Right lung (tissue), 5 donors: ENCODE results near the gene MPZ. TPM values are rescaled to one million over a fixed set of nuclear protein-coding genes. Genes with fewer than 3 reads are reported as not detected.

Experiments
- DNase-seq, 2 donors: peaks; one replicate each; pipeline ENCODE4 v3.0.0-alpha.2; 2013
- polyA plus RNA-seq, 5 donors: library from polyadenylated mRNA; unstranded; fragments of 120-200 nt; gene quantifications; one replicate each; pipeline versions ENCODE4 v1.2.1 to v1.2.3, GENCODE V29; 2013; ENCODE audit warnings: inconsistent platforms in 1 of 5, low replicate concordance in 1 of 5; ENCODE audit not compliant: insufficient read length in 5 of 5, insufficient read depth in 1 of 5

Gene MPZ
- polyA plus RNA-seq, 5 donors = 2.6 to 4.7 (median 3.2) TPM

DNA sequence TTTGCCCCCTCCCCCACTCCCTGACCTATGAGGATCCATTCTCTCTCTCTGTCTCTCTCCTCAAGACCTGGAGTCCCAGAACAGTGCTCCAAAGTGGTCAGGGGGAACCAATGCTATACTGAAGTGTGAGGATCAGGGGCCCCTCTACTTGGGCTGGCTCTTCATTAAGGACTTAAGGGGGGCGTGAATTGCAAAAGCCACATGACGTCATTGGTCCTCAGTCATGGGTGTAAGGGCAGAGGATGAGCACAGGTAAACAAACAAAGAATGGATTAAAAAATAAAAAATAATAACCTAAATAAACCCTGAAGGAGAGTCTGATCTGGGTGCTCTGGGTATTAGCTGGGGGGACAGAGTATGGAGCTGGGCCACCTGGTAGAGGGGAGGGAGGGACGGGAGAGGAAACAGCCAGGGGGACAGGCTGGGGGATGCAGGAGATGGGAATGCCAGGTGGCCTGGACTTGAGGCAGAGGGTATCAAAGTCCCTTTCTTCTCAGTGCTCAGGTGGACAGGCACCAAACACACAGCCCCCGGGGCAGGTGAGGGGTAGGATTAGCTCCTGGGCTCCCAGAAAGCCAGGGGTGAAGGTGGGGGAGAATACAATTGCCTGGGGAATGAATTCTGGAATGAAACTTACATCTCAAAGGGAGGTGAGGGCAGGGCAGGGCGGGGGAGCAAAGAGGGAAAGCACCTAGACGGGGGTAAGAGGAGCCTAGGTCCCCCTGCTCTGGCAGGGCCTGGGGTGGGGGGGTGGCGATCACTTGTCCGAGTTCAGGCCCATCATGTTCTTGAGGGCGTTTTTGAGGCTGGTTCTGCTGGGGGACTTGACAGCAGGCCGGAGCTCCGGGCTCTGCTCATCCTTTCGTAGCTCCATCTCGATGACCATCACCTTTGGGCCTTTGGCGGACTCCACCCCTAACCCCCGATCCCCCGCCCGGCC lies 4.6 kb downstream of the MPZ start:
- no peak for DNase-seq

DNA sequence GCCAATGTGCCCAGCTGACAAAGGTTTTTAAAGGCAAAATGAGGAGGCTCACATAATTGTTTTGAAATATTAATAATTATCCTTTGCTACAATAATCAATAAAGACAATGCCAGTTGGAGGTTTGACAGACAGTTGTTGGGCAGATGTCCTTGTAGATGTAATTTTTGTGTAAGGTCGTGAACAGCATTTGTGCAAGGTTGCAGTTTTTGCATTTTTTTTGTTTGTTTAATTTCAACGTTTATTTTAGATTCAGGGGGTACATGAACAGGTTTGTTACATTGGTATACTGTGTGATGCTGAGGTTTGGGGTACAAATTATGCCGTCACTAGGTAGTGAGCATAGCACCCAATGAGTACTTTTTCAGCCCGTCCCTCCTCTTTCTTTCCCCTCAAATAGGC lies 9.3 kb downstream of the MPZ start:
- no peak for DNase-seq

DNA sequence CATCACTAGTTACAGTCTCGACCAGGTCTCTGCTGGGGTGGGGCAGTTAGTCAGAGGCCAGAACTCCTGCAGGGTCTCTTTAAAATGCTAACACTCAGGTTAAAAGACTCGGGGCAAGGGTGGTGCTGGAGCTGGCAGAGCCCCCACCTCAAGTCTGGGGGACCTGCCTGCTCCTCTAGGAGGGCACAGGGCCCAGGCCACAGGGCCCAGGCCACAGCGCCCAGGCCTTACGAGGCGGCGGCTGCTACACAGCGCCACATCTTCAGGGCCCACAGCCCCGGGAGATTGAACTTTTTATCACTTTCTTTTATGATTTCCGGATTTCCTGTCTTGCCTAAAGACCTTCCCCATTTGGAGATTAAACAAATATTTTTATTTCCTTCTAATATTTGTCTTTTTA lies 10.4 kb downstream of the MPZ start:
- no peak for DNase-seq

DNA sequence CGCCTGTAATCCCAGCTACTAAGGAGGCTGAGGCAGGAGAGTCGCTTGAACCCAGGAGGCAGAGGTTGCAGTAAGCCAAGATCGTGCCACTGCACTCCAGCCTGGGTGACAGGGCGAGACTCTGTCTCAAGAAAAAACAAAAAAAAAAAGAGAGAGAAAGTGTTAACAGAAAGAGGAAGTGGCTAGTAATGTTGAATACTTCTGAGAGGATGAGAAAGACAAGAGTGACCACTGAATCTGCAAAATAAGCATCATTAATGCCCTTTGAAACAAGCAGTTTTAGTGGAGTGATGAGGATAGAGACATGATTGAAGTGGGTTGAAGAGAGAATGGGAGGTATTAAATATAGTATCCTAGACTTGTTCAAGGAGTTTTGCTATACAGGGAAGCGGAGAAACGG lies 11.7 kb downstream of the MPZ start:
- DNase-seq = no peak

DNA sequence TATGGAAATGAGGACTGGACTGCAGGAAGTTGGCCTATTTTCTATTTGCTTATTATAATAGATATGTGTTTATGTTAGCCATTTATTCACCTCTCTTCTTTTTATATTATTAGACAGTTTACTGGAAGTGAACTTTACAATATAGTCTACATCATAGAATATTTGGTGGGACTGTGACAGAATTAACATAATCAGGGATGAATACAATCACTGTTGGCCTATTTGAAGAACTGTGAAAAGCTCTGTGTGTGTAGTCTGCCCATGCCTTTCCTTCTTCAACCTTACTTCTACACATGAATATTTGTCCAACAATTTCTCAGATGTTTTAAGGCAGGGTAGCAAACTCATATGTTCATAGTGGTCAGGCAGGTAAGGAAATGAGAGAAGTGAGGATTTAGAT lies 12.4 kb downstream of the MPZ start:
- no peak for DNase-seq

DNA sequence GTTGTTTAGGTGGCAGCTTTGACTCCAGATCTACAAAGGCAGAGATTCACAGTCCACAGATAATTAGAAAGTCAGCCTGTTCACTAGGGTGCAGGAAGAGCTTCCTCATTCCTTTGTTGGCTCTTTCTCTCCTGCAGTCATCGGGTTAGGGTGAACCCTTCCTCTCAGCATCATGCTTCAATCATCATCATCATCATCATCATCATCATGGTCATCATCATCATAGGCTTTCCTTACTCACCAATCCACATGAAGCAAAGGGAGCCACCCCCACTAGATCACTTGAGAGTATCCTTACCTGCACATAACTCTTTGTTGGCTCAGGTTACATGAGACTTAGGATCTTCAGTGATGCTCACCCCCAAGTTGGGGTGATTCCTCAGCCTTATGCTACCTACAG lies 19.0 kb downstream of the MPZ start:
- no peak for DNase-seq

DNA sequence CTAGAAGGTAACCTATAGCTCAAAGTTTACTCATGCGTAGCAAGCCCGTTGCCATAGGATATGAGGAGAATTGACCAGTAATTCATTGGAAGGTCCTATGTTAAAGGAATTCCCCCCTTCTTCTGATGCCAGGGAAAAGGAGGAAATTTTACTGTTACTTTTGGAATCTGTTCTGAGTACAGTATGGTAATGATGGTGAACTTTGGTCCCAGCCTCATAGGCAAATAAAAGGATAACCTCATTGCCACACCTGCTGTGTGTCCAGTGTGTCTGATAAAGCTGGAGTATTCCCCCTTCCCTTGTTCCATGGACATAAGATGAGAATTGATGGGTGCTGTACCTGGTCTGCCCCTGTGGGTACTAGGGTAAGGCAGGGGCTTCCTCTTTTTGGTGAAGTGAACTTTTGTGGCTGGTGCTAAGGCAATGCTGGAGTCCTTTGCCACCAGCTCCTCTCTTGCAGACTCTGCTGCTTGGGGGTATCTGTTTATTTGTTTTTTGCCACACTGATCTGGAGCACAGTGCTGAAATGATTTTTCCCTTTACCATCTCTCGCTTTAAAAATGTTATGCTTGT lies 22.2 kb downstream of the MPZ start:
- no peak for DNase-seq

DNA sequence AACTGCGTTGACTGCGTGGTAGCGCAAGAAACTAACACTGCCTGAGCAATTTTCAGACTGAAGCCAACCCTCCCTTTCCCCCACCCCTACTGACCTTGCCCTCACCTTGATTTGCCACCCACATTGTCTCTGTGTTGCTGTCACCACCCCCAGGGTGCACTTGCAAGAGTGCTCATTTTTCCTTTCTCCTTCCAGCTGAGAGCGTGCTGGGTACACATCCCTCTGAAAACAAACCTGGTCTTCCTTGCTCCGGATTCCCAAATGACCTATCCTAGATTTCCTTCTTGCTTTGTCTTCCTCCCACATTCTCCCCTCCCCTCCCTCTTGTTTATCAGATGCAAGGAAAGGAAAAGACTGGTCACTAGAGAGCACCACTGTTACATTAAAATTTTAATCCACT lies 24.2 kb downstream of the MPZ start:
- DNase-seq = no peak

DNA sequence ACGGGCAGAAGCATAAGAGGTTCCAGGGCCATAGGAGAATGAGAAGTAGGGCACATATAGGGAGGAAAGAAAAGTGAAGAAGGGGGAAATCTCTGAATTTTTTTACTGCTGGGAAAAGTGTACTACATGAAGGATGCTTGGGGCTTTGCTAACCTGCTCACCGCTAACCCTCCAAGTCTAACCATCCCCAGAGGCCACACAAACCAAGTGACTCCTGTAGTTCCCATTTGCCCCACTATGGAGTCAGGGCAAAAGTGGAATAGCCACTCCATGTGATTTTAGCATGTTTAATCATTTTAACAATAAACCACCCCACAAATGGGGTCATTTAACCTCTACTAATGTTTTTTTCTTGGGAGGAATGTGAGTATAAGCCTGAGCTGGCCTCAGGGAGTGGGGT lies 24.7 kb downstream of the MPZ start:
- no peak for DNase-seq

DNA sequence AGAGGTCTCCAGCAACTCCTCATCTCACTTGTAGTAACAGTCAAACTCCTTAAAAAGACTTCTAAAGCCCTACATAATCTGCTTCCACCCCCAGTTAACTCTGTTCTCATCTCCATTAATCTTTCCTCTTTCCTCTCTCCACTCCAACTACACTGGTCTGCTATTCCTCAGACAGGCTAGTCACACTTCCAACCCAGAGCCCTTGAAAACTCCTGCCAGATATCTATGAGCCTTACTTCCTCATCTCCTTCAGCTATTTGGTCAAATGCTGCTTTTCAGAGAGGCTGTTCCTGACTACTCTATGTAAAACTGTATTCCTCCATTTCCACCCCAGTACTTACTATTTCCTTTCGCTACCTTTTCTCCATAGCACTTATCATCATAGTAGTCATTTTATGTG lies 26.8 kb downstream of the MPZ start:
- DNase-seq = no peak

DNA sequence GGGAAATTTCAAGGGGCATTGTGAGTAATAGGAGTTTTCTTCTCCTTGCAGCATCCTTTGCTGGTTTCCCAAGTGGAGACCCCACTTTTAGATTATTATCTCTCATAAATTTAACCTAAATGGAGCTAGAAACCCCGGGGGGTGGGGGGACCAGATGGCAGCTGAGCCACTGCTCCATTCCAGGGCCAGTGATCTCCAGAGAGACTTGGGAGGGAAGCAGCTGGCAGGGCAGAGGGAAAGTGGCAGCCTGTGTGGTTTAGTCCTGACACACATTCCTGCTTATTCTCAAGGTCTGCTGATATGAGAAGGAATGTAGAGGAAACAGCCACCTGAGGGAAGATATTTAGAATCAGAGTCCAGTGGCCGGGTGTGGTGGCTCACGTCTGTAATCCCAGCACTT lies 34.9 kb downstream of the MPZ start:
- no peak for DNase-seq

DNA sequence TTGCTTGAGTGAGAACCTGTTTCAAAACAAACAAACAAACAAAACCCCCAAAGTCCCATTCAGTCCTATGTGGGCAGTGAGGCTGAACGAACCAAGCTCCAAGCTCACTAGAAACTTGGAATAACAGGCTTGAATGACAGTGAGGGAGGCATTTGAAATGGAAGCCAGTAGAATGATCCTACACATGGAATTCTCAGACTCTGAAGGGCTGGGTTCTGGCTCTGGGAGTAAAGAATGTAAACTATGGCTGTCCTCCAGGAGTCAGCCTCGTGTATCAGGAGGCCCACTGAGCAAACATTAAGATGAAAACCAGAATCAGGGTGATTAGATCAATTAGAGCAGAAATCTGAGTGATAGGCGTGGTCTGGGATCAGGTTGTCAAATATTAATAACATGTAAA lies 36.4 kb downstream of the MPZ start:
- no peak for DNase-seq

DNA sequence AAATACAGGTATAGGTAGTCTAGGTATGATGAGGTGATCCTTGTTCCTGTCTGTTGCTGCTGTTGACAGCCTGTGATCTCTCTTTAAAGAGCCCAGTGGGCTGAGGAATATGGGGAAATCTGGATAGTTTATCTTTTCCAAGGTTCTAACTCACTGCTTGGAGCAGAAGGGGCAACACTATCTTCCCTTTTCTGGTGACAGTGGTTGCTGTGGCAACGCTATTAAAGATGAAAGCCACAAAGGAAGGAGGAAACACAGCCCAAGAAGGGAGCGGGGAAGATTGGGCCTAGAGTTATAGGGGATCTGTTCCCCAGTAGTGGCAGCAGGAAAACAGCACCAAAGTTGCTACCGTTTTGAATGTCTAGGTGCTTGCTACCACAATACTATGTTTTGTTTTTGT lies 42.4 kb downstream of the MPZ start:
- DNase-seq = no peak

DNA sequence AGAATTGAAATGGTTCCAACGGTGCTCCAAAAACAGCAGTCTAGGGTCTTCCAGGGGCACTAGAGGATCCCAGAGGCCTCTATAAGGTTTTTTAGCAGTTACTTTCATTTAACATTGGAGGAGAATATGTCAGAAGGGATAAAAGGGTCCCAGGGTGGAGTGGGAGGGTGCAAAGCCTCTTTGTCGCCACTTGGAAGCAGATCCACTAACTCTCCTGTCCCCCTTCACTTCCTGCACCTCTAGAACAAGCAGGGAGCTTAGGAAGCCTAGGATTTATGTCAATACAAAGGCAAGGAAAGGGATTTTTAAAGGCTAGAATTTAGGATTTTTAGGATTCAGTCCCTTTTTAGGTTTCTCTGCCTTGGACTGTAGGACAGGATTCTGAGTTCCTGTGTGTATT lies 42.9 kb downstream of the MPZ start:
- no peak for DNase-seq

DNA sequence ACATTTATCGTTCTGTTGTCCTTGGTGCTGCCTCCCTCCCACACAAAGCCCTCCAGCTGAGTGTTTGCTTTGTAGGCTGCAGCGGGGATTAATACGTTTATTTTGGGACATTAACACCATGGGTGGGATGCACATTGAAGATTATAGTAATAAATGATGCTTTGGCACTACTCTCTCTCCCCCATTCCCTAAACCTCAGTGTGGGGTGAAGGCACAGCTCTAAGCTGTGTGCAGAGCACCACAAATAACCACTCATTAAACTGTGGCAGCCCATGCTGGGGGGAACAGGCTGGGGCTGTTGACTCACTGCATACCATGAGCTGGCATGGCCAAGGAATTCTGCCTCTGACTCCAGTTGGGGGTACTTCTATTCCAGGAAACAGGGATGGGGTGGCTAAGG lies 43.6 kb downstream of the MPZ start:
- DNase-seq = no peak

DNA sequence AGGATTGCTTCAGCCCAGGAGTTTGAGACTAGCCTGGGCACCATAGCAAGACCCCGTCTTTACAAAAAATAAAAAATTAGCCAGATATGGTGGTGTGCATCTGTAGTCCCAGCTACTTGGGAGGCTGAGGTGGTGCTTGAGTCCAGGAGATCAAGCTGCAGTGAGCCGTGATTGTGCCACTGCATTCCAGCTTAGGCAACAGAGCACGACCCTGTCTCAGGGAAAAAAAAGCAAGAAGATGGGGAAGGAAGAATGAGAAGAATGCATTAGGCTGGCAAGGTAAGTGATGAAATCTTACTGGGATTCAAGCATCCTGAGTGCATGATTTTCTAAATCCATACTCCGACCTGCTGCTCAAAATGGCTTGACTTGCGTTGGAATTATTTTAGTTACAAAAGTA lies 44.5 kb downstream of the MPZ start:
- DNase-seq = no peak

DNA sequence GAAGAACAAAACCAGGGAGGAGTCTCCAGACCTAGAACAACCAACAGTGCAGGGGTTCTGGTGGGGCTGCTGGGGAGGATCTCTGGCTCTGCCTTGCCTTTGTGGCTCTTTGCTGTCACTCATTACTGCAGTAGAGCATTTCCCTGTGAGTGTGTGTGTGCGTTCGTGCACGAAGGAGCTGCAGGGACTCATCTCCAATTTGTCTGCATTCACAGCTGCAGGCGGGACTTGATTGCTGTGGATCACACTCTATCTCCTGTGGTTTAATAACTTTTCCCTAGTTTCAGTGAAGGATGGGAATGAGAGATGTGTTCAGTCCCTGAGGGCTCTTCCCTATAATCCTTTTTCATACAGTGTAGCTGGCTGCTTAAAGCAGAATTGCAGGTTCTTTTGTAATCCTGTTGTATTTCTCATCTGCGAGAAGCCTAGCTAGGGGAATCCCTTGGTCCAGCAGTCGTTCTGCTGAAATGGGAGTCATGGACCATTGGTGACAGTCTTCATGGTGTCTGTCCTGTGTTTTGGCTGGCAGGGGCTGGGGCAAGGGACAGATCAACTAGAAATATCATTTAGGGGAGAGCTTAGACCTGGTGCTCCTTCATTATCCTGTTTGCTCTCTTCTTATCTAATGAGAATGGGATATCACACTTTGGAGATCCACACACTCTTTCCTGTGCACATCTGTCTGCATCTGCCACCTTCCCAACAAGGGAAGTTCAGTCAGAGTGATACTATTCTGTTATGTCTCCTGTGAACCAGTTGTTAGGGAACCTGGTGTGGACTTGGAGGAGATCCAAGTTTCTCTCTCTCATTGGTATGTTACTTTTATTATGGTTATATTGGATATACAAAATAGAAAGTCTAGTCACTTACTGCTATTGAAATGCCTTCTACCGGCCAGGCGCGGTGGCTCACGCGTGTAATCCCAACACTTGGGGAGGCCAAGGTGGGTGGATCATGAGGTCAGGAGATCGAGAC lies 48.2 kb downstream of the MPZ start:
- no peak for DNase-seq

DNA sequence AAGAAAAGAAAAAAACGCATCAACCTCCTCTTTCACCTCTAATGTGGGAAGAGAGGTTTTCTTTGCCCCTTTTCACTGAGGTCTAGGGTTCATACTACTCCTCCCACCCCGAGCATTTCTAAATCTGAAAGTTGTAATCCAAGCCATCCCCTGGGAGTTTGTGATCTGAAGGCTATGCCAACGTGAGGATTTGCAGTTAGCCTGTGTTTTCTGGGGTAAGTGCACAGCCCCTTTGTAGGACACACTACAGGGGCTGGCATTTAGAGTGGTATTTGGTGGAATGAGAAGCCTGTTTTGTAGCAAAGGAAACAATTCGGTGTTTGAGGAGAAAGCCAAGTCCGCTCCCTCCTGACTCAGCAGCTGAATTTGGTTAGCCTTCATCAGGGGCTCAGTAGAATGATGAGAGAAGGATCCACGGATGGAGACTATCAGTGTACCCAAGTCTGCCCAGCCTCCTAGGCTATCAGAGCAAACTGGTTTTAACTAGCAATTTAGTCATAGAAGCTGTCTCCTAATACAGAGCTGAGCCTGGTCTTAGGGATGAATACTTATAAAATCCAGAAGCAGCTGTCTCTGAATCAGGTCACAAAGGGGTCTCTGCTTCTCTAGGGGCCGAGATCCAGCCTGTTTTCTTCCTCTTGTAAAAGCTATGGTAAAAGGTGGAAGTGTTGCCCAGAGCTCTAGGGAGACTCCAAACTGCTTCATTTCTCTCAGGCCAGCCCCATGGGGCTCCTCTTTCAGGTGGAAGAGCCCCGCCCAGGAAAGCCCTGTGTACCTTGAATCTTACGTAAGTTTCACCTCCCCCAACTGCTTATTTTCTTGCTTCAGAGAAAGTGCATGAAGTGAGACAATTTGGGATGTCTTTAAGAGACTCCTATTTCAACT lies 49.1 kb downstream of the MPZ start:
- no peak for DNase-seq

DNA sequence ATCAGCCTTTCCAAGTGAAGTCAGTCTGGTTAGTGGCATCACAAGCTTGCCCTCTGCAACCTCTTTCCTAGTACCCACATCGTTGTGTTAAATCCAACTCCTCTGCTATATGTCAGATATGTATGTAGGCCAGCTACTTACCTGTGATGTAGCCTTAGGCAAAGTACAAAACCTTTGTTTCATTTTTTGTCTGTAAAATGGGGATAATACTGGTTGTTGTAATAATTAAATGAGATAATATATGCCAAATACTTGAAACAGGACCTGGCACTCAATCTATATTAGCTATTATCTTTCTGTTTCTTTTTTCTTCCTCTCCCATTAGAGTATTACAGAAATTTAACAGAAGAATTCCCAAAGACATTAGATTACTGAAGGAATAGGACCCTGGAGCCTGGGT lies 50.0 kb downstream of the MPZ start:
- no peak for DNase-seq

DNA sequence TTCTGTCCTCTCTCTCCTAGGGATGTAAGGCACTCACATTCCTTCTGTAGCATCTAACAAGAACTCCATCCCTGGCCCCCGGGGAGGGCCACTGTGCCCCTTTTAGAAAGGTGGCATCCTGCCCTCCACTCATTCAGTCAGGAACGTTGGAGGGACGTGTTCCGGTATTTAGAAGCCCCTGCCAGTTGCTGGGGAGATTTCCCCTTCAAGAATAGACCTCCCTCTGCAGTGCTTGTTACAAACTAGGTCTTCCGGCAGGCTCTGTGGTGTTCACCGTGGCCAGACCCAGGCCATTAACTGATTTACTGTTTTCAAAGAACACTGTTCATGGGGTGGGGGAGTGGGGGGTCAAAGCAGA lies 50.4 kb downstream of the MPZ start:
- no peak for DNase-seq
